T47D (cell line): ENCODE data around the gene CAMK4.
A peak's percentile ranks its signal among the peaks of the same experiment; 100 is the strongest.

ENCODE experiments used
- DNase-seq, 2 experiments: peaks; one replicate each; pipeline versions ENCODE4 v3.0.0 to v3.0.0-alpha.2; 2011 to 2012; ENCODE audit warnings: low read depth in 1 of 2, low spot score in 1 of 2
- JUND ChIP-seq: IDR thresholded peaks from 2 replicates; pipeline ENCODE4 v1.6.1; 2012; ENCODE audit warnings: low read depth
- in situ Hi-C: cut with HindIII; loops from 2 replicates; pipeline ENCODE4 v1.10.0; 2016; ENCODE audit warnings: low sequenced_read_pairs, low pct_unique_long_range_greater_than_20kb

CAMK4 gene

GRCh38 chr5:111364992-111365391 lies 140.8 kb downstream of the CAMK4 start:
- in situ Hi-C loops = no loop called here
- TF ChIP-seq JUND = no peak
- DNase-seq = peak; percentile 4 to 38

- in situ Hi-C loops = no loop called here
- no peak for DNase-seq
- TF ChIP-seq JUND = no peak
Observed at GRCh38 chr5:111366388-111366787, 142.2 kb downstream of the CAMK4 start.

DNA sequence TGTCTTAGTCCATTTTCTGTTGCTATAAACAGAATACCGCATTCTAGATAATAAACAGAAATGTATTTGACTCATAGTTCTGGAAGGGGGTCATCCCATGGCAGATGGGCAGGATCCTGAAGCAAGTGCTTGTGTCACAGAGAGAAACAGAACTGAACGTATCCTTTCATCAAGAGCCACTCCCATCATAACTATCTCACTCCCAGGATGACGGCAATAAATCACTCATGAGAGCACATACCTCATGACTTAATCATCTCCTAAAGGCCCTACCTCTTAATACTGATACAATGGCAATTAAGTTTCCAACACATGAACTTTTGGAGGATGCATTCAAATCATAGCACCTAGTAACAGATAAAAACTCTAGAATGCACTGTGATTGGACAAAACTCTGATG lies 142.9 kb downstream of the CAMK4 start:
- in situ Hi-C loops = no loop called here
- no peak for DNase-seq
- TF ChIP-seq JUND = no peak

- no peak for DNase-seq
- TF ChIP-seq JUND = no peak
- in situ Hi-C loops = no loop called here
Observed at GRCh38 chr5:111372799-111373198, 148.6 kb downstream of the CAMK4 start.

GRCh38 chr5:111374380-111374779 lies 150.2 kb downstream of the CAMK4 start:
- DNase-seq = no peak
- no peak for TF ChIP-seq JUND
- in situ Hi-C loops = no loop called here

DNA sequence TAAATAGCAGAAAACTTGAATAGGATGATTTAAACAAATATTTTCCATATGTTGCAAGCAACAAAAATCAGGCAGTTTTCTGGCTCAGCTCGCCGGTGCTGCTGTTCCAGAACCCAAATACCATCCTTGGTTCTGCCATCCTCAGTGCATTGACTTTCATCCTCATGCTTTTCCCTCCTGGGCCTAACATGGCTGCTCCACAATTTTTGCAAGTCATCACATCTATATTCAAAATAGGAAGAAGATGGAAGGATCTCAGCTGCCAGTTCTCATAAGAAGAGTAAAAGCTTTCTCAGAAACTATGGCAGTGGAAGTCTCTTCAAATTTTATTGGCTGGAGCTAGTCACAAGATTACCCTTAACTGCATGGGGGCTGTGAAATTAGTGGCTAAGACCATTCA lies 151.5 kb downstream of the CAMK4 start:
- no peak for TF ChIP-seq JUND
- DNase-seq = no peak
- in situ Hi-C loops = no loop called here

- in situ Hi-C loops = no loop called here
- DNase-seq = no peak
- TF ChIP-seq JUND = no peak
Observed at GRCh38 chr5:111377306-111377705, 153.1 kb downstream of the CAMK4 start.

DNA sequence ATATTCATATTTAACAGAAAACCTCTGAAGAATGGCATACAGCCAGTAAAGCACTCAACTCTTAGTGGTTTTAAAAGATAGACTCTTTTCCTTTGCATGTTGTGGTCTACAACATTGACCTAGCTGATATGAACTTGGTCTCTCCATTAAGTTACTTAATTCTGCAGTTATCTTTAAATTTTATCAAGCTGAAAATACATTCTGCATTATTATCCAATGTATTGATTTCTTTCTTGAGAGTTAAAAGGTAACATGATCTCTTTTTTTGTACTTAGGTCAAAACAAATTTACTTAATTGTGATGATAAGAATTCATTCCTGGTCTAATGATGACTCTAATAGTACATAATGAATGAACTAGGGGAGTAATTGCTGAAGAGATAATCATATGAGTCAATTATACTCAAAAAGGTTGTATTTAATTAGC lies 155.2 kb downstream of the CAMK4 start:
- in situ Hi-C loops = no loop called here
- DNase-seq = no peak
- no peak for TF ChIP-seq JUND

DNA sequence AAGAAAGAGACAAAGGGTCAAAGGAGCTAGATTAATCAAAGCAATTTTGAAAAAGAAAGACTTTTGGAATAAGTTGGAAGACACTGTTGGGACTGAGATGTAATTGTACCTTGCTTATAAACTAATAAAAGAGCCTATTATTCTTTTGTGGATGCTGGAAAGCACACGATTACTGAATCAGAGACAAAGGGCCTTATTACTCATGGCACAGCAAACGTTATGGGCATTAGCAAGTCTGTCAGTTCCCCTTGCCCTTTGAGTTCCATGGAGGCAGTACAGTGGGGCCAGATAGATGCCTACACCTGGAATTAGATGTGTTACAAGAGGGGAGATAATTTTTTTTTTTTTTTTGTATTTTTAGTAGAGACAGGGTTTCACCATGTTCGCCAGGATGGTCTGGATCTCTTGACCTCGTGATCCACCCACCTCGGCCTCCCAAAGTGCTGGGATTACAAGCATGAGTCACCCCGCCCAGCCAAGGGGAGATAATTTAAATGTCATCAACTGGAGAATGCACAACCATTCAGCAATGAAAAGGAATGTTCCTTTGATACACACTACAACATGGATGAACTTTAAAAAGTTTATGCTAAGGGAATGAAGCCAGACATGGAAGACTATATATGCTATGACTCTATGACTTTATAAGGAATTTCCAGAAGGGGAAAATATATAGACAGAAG lies 159.2 kb downstream of the CAMK4 start:
- DNase-seq = no peak
- TF ChIP-seq JUND = no peak
- in situ Hi-C loops = no loop called here

GRCh38 chr5:111384220-111384619 lies 160.0 kb downstream of the CAMK4 start:
- no peak for TF ChIP-seq JUND
- in situ Hi-C loops = no loop called here
- DNase-seq = no peak

DNA sequence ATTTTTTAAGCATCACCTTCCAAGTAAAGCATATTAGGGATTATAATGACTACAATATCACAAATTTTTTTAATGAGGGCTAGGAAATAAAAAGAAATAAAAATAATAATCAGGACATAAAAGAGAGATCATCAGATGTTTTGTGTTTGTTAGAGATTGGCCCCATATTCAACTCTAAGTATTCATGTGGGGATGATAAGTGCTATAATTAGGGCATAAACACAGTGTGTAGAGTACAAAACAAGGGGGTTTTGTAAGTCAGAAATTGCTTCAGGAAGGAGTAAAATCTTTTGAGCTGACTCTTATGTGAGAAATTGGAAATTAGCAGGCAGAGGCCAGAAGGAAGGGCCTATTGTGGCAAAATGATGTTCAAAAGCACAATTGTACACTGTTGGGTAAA lies 160.9 kb downstream of the CAMK4 start:
- in situ Hi-C loops = no loop called here
- no peak for TF ChIP-seq JUND
- DNase-seq = no peak

DNA sequence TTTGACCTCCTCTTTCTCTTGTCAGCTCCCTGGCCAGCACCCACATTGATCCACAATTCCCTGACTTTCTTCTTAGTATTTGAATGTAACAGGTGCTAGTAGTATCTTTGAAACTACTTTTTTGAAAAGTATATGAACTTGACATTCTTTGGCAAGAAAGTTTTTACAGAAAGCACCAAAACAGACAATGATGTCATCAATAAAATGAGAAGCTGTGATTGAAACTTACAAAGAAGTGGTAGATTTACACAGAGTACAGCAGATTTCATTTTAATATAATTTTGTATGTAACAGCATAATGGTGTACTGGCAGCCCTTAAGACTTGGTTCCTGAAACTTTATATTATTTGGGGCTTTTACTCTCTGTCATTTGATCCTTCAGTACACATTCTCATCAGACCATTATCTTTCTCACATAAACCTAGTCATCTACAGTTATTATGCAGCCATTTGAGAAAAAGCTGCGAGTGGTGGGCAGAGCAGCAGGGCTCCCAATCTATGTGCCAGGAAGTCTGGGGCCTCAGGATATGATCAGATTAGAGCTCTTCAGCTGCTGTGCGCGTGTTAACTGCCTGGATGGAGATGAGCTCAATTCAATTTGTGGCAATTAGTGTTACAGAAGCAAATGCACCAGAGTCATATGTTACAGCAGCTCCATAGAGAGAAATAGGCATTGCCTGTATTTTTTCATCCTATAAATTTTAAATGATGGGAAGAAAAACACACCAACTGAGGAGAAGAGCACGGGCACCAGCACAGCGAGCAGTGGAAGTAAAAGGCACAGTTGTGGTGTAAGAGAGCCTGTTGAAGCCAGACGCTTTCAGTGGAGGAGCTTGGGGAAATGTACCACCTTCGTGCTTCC lies 162.0 kb downstream of the CAMK4 start:
- no peak for TF ChIP-seq JUND
- in situ Hi-C loops = no loop called here
- DNase-seq = no peak

DNA sequence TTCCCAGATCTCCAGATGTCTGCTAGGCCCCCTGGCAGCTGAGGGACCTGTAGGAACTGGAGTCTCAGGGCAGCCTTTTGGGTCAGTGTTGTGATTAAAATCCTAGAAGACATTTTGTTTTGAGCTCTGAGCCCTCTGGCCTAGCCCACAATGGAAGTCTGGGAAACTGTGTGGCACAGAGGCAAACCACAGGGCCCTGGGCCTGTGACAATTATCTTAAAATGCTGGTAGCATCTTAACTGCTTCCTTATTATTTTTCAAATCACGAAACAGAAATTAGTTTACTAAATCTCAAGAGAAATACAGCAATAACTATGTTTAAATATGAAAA lies 162.6 kb downstream of the CAMK4 start:
- in situ Hi-C loops = no loop called here

DNA sequence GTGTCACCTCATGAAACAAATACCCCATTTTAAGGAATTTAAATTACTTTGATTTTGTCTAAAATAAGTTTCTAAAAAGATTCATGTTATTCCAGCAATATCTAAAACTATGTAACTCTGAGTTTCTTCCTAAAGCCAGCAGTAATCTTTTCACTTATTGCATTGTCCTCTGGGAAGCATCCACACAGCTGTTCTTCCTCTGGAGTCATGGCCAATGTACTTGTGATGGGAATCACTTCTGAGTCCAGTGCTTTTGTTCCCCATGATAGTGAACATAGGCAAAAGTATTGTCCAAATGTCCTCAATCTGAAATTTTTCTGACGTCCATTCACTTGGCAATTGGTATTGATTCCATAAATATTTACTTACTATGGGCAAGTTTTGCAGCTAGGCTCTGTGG lies 163.2 kb downstream of the CAMK4 start:
- in situ Hi-C loops = no loop called here
- TF ChIP-seq JUND = no peak
- no peak for DNase-seq

More for the DNA sequence above, 162.6 kb downstream of the CAMK4 start:
- DNase-seq = no peak
- no peak for TF ChIP-seq JUND
